Right forelimb (tissue), 1 donor: Measurements from ENCODE around the gene CRY2.
"Not testable (repeated sequence)": the region's sequence is repeated elsewhere in the genome, so short reads cannot be mapped to it uniquely, and the experiment has no call there.

Experiments
- DNase-seq: peaks from one replicate; pipeline ENCODE4 v3.0.0-alpha.2; 2018

The CRY2 gene

DNA sequence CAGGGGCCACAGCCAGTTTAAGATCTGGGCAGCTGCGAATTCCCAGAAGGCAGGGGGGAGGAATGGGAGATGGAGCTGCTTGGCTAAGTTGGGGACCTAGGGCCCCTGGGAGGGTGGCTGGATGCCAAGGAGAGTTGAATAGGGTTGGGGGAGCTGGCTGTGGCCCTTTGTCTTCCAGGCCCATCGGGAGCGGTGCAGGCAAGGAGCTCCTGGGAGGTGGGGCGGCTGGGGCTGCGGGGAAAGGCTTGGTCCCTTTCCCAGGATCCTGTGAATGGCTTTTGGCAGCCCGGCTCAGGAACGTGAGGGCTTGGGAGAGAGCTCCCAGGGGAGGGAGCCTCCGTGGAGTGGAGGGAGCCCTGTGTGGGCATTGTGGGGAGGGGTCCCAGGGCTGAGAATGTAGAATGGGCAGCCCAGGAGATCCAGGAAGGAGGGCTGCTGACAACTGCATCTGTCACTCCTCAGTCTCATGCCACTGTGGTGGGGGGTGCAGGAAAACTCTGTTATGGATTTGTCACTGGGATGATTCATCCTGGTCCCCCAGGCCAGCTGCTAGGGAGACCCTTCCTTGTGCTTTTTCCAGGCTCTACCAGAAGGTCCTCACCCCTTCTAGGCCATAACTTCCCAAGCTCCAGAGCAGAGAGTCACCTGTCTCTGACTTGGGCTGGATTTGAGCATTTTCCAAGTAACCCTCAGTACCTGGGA, 53.8 kb downstream of the CRY2 start:
- DNase-seq, result no peak

DNA sequence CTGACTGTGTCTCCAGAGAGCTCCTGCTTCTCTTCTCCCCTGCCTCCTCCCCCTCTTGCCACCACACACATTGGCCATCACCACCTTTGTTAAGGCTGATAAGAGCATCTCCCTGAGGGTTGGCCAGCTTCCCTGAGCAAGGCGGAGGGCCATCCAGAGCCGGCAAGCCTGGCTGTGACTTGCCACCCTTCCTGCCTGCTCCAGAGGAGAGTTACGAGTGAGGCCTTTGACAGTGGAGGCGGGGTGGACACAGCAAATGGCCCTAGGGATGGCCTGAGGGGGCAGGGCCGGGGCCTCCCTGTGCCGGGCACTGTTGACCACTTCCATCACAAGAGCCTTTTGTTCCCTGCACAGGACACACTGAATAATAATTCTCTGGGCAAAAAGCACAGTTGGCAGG, 54.4 kb downstream of the CRY2 start:
- no peak for DNase-seq

DNA sequence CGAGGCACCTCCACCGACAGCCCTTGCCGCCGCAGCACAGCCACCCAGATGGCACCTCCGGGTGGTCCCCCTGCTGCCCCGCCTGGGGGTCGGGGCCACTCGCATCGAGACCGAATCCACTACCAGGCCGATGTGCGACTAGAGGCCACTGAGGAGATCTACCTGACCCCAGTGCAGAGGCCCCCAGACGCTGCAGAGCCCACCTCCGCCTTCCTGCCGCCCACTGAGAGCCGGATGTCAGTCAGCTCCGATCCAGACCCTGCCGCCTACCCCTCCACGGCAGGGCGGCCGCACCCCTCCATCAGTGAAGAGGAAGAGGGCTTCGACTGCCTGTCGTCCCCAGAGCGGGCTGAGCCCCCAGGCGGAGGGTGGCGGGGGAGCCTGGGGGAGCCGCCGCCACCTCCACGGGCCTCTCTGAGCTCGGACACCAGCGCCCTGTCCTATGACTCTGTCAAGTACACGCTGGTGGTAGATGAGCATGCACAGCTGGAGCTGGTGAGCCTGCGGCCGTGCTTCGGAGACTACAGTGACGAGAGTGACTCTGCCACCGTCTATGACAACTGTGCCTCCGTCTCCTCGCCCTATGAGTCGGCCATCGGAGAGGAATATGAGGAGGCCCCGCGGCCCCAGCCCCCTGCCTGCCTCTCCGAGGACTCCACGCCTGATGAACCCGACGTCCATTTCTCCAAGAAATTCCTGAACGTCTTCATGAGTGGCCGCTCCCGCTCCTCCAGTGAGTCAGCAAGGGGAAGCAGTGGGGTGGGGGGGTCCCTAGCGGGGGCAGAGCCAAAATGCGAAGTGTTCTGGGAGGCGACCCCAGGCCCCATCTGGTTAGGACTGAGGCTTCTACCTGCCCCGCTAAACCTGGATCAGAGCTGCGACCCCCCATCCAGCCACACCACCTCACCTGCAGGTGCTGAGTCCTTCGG, 55.4 kb downstream of the CRY2 start:
- DNase-seq, result no peak

GRCh38 chr11:45904309-45904915, 57.1 kb downstream of the CRY2 start:
- DNase-seq, result no peak

DNA sequence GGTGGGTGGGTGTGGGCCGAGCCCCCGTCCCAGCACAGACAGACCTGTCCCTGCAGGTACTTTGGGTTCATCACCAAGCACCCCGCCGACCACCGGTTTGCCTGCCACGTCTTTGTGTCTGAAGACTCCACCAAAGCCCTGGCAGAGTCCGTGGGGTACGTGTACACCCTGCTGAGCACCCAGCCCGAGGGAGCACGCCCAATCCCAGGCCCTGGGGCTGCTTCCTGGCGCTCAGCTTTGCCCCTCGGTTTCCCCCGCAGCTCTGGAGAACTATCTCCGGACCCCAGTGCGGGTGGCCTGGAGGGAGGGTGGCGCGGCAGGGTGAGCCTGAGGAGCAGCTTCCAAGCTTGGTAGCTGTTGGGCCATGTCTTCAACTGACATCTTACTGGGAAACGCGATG, 57.8 kb downstream of the CRY2 start:
- DNase-seq, result no peak

- not testable (repeated sequence) for DNase-seq
Observed at GRCh38 chr11:45905576-45905975, 58.3 kb downstream of the CRY2 start.

DNA sequence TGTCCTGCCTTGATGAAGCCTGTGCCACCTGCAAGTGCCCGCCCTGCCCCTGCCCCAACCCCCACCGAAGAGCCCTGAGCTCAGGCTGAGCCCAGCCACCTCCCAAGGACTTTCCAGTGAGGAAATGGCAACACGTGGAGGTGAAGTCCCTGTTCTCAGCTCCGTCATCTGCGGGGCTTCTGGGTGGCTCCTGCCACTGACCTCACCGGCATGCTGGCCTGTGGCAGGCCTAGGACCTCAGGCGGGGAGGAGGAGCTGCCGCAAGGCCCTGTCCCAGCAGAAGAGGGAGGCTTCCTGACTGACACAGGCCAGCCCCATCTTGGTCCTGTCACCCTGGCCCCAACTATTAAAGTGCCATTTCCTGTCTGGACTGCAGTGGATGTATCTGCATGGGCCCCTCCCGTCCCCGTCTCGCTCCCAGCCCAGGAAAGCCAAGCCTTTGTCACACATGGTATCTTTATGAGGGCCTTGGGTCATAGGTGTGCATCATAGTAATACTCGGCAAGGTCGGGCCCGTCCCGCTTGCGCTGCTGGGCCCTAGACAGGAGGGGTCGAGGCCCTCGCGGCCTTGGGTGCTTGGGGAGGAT, 58.9 kb downstream of the CRY2 start:
- DNase-seq, result no peak

GRCh38 chr11:45906965-45907611, 59.8 kb downstream of the CRY2 start, which contains the start of gene FREY1:
FREY1 (minus strand) TSS chr11:45907271; CDS start chr11:45907245, 26 bp downstream.
- DNase-seq, result no peak

DNA sequence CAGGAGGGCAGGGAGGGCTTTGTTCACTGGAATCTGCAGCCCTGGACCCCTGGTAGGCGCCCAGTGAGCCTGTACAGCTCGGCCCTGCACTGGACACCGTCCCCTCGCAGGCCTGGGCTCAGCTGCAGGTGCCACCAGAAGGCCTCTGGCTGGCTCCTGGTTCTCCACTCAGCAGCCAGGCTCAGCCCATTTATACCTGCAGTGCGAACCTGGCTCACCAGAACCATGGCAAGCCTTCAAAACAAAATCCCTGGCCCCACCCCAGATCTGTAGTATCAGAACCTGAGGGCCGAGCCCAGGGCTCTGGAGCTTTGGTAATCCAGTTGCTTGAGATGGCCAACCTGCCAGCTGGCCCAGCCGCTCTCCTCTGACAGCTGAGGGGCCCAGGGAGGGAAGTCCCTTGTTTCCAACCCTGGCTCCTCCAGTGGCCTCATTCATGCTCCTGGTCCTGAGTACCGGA, 60.7 kb downstream of the CRY2 start:
- no peak for DNase-seq

DNA sequence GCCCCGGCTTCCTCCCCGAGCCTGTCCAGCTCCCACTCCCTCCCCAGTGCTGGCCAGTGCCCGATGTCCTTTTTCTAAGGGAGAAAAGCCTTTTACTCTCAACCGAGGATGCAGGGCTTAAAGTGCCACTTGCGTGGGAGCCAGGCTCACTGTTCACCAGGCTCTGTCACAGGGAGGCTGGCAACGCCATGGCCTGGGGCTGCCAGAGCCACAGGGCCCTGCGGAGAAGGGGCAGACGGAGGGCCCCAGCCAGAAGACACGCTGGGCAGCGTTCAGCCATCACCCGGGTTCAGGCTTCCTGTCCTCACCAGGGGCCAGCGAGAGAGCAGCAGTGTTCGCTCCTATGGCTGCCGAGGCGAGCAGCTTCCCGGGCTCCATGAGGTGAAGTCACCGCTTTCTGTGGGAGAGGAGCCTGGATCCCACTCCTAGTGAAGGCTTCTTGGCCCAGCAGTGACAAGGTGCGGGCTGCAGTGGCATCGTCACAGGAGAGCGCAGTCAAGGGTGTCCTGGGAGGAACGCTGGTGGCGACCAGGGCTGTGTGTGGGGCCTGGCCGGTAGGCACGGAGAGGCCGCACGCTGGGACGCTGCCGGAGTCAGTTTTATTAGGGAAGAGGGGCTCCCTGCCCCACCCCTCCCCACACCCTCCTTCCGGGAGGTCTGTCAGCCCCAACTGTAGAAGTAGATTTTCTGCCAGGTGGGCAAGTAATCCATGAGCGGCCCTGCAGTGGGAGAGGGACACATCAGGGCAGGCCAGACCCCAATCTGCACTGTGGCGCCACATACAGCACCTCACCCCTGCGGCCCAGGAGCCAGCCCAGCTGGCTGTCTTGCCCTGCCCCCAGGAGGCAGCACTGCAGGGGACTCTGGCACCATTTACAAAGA, 62.6 kb downstream of the CRY2 start:
- no peak for DNase-seq

DNA sequence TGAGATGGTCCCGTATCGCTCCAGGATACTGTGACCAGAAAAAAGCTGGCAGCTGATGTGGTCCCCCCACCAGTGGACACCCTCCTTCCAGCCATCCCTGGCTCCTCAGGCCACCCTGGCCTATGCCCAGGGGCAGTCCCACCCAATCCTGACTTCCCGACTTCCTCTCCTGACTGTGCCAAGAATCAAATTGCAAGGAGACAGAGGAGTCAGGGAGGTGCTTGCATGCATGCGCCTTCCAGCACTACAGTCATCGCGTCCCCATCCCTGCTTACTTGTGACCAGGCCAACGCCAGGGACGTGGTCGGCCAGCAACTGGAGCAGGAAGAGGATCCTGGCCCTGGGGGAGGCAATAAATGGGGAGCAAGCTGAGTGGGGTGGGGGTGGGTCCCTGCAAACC, 63.3 kb downstream of the CRY2 start:
- no peak for DNase-seq

GRCh38 chr11:45913514-45913913, 66.2 kb downstream of the CRY2 start:
- DNase-seq, result no peak

GRCh38 chr11:45913942-45914635, 66.8 kb downstream of the CRY2 start:
- DNase-seq, result no peak

- no peak for DNase-seq
Observed at GRCh38 chr11:45915446-45915845, 68.2 kb downstream of the CRY2 start.

DNA sequence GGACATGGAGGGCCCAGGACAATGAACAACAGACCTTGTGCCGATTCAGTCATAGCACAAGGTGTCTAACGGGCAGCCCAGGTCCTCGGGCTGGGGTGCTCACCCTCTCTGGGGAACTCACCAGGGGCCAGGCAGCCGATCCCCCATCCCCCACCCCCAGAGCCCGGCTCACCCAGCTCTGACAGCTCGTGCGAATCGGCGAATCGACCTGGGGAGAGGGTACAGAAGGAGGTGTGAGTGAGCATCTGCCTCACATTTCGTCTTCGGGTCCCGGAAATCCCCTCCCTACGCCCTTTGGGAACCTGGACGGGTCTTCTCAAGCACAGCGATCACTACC, 70.0 kb downstream of the CRY2 start:
- DNase-seq, result no peak

GRCh38 chr11:45917623-45918330, 70.5 kb downstream of the CRY2 start, which contains the start of gene PEX16:
PEX16 (minus strand) TSS chr11:45917877; CDS start chr11:45917811, 66 bp downstream.
- DNase-seq, result peak; percentile 97

DNA sequence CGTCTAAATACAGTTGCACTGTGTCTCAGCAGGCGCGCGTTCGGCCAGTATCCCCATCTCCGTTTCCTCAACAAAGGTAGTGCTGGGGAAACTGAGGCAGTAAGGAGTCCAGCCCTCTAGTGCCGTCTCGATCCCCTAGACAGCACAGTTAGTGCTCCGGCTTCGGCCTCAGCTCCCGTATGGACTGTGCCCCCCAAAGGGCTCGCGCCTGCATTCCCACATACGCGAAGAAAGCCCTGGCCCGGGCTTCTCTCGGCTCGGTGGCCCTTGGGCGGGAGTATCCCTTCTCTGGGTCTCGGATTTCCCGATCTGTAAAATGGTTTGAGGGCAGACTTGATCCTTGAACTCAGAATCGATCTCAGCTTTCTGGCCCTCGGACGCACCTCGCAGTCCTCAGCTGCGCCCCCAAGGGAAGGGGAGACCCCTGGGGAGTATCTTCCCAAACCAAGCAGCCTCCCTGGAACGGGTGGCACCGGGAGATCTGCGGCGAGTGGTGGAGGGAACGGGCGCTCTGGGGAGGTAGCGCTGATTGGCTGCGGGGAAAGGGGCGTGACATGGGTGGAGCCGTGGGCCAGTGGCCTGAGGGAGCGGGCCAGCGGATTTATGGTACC, 71.2 kb downstream of the CRY2 start:
- peak; percentile 70 for DNase-seq

DNA sequence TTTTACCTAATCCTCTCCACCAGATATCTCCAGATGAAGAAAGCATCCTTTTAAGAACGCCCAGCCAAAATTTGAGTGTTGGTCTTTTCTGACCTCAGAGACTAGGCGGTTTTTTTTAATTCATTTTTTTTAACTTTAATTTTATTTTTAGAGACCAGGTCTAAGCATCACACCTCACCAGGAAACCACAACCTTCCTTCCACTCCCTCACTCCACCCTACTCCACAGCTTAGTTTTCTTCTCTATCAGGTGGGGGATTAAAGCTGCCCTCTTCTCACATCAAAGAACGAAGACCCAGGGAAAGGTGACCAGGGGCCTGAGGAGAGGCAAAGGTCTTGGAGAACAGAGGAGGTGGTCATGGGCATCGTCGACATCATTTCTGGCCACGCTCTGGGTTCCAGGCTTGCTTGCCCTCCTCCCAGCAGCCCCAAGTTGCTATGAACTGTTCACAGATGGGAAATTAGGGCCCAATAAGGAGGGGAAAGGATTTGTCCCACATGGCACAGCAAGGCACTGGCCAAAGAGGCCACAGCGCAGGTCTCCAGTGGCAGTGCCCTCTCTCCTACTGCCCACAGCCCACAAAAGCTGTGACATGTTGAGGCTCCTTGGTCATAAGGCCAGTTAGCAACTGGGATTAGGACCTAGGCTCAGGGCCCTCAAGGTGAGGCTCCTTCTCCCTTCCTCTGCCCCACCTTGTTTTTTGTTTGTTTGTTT, 71.8 kb downstream of the CRY2 start:
- no peak for DNase-seq
